ENCODE results near the gene ZNF765.
"Not testable (repeated sequence)": the region's sequence is repeated elsewhere in the genome, so short reads cannot be mapped to it uniquely, and the experiment has no call there.

ZNF765 gene

GRCh38 chr19:53394974-53395839 is at the start of gene ZNF765:
TSS of gene ZNF765 (plus strand) at chr19:53395149. CDS start at chr19:53398016, 2,867 bp downstream.
- Histone ChIP-seq H3K9me3 (ENCODE audit: control insufficient read depth, low read length) (no peaks in the 10 kb centered on the region), H3K27ac (peak within 1 kb of the TSS; percentile 92), H3K4me2 (ENCODE audit: low read length) (peak within 1 kb of the TSS; percentile 74), H3K79me2 (peaks cover 2% of the 10 kb centered on the region), H3K27me3 (ENCODE audit: control insufficient read depth, insufficient read depth, low read length) (no peaks in the 10 kb centered on the region), H3K4me1 (peaks cover 12% of the 10 kb centered on the region), H3K36me3 (ENCODE audit: control insufficient read depth, insufficient read depth, low read length) (no peaks in the 10 kb centered on the region), H3K9ac (peak within 1 kb of the TSS; percentile 40), H3K4me3 (ENCODE audit: low read depth, low read length) (peak within 1 kb of the TSS; percentile 97), H2AFZ (peak within 1 kb of the TSS; percentile 86)
- TF ChIP-seq CTCF (IDR thresholded peaks at IDR 0.05), result peak; percentile 61

- H3K27ac ChIP-seq, result no peak overlapping the region
- no peaks in the 10 kb centered on the region for H3K27me3 ChIP-seq (ENCODE audit: control insufficient read depth, insufficient read depth, low read length)
- peaks cover 6% of the 10 kb centered on the region for H3K36me3 ChIP-seq (ENCODE audit: control insufficient read depth, insufficient read depth, low read length)
- H3K4me2 ChIP-seq (ENCODE audit: low read length), result no peak overlapping the region
- no peaks in the 10 kb centered on the region for H3K4me1 ChIP-seq
- H3K4me3 ChIP-seq (ENCODE audit: low read depth, low read length), result no peak overlapping the region
- no peak overlapping the region for H2AFZ ChIP-seq
- H3K79me2 ChIP-seq, result no peaks in the 10 kb centered on the region
- TF ChIP-seq CTCF (IDR thresholded peaks at IDR 0.05), result no peak
- no peak overlapping the region for H3K9ac ChIP-seq
- H3K9me3 ChIP-seq (ENCODE audit: control insufficient read depth, low read length), result peaks cover 3% of the 10 kb centered on the region
These were observed 39.2 kb upstream of the ZNF765 start for GRCh38 chr19:53355739-53356138.

- H3K4me2 ChIP-seq (ENCODE audit: low read length), result no peak overlapping the region
- no peak overlapping the region for H2AFZ ChIP-seq
- no peak for TF ChIP-seq CTCF (IDR thresholded peaks at IDR 0.05)
- no peak overlapping the region for H3K9ac ChIP-seq
- H3K36me3 ChIP-seq (ENCODE audit: control insufficient read depth, insufficient read depth, low read length), result no peaks in the 10 kb centered on the region
- H3K9me3 ChIP-seq (ENCODE audit: control insufficient read depth, low read length), result peaks cover 3% of the 10 kb centered on the region
- no peak overlapping the region for H3K27ac ChIP-seq
- no peak overlapping the region for H3K4me3 ChIP-seq (ENCODE audit: low read depth, low read length)
- H3K27me3 ChIP-seq (ENCODE audit: control insufficient read depth, insufficient read depth, low read length), result no peaks in the 10 kb centered on the region
- H3K4me1 ChIP-seq, result no peaks in the 10 kb centered on the region
- H3K79me2 ChIP-seq, result no peaks in the 10 kb centered on the region
These were observed 36.9 kb upstream of the ZNF765 start for GRCh38 chr19:53357821-53358581.

- H3K27me3 ChIP-seq (ENCODE audit: control insufficient read depth, insufficient read depth, low read length); H3K4me1 ChIP-seq; H3K4me3 ChIP-seq (ENCODE audit: low read depth, low read length); H3K4me2 ChIP-seq (ENCODE audit: low read length); H3K79me2 ChIP-seq; H3K9me3 ChIP-seq (ENCODE audit: control insufficient read depth, low read length); H2AFZ ChIP-seq; H3K27ac ChIP-seq; H3K36me3 ChIP-seq (ENCODE audit: control insufficient read depth, insufficient read depth, low read length); H3K9ac ChIP-seq: not testable (repeated sequence)
These were observed 34.9 kb upstream of the ZNF765 start for GRCh38 chr19:53360056-53360455.

GRCh38 chr19:53365134-53365898 is 29.6 kb upstream of the ZNF765 start, which contains the start of gene ZNF525:
TSS of gene ZNF525 (plus strand) at chr19:53365705. CDS start at chr19:53372282, 6,577 bp downstream.
- peak; percentile 52 for TF ChIP-seq CTCF (IDR thresholded peaks at IDR 0.05)
- H3K79me2 ChIP-seq, result peaks cover 9% of the 10 kb centered on the region
- H3K27me3 ChIP-seq (ENCODE audit: control insufficient read depth, insufficient read depth, low read length), result no peaks in the 10 kb centered on the region
- H2AFZ ChIP-seq, result peak within 1 kb of the TSS; percentile 91
- no peak within 1 kb of the TSS for H3K9ac ChIP-seq
- peak within 1 kb of the TSS; percentile 84 for H3K27ac ChIP-seq
- peak within 1 kb of the TSS; percentile 78 for H3K4me2 ChIP-seq (ENCODE audit: low read length)
- peak within 1 kb of the TSS; percentile 97 for H3K4me3 ChIP-seq (ENCODE audit: low read depth, low read length)
- H3K36me3 ChIP-seq (ENCODE audit: control insufficient read depth, insufficient read depth, low read length), result no peaks in the 10 kb centered on the region
- H3K4me1 ChIP-seq, result peaks cover 4% of the 10 kb centered on the region
- H3K9me3 ChIP-seq (ENCODE audit: control insufficient read depth, low read length), result no peaks in the 10 kb centered on the region
